ENCODE results near the gene LITAFD. TPM values are rescaled to one million over a fixed set of nuclear protein-coding genes. Genes with fewer than 3 reads are reported as not detected.
A peak's percentile ranks its signal among the peaks of the same experiment; 100 is the strongest.

The LITAFD gene
- total and polyA plus RNA-seq, 9 donors: not detected

- Histone ChIP-seq H3K4me3 (no peak overlapping the region), H3K27ac (no peak overlapping the region), H3K9me3 (no peaks in the 10 kb centered on the region), H3K4me1 (ENCODE audit: insufficient read depth) (peaks cover 5% of the 10 kb centered on the region), H3K27me3 (no peaks in the 10 kb centered on the region), H3K36me3 (no peaks in the 10 kb centered on the region)
- no peak for TF ChIP-seq CTCF (IDR thresholded peaks at IDR 0.05)
- no peak for TF ChIP-seq EP300 (IDR thresholded peaks at IDR 0.05)
- no peak for TF ChIP-seq POLR2A (IDR thresholded peaks at IDR 0.05)
- 94 to 96% (median 95%) methylated on average over 7 of the region's 7 CpGs for WGBS, 3 donors
- intact Hi-C loops (cut with DNase I): no loop called here
- DNase-seq: no peak
These were observed 43.3 kb downstream of the LITAFD start for GRCh38 chr16:8925455-8925854.

DNA sequence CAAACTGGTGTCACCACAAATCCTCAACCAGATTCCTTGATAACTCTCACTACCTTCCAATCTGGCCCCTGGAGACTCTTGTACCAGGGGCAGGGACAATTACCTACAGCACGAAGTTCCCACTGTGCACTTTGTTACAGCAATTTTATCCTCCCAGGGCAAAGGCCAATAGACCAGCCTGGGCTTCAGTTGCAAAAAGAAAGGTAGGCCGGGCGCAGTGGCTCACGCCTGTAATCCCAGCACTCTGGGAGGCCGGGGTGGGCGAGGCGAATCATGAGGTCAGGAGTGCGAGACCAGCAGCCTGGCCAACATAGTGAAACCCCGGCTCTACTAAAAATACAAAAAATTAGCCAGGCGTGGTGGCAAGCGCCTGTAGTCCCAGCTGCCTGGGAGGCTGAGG, 44.7 kb downstream of the LITAFD start:
- no peaks in the 10 kb centered on the region for H3K36me3 ChIP-seq
- 94 to 98% (median 95%) methylated on average over 11 of the region's 11 CpGs for WGBS, 3 donors

GRCh38 chr16:8928467-8928957, 46.4 kb downstream of the LITAFD start:
- H3K4me3 ChIP-seq: no peak overlapping the region
- DNase-seq: peak in 3 of 5 donors; percentile 34 to 39 (median 36)
- WGBS, 3 donors: 67 to 74% (median 74%) methylated on average over 10 of the region's 10 CpGs
- H3K27me3 ChIP-seq: no peaks in the 10 kb centered on the region
- no peaks in the 10 kb centered on the region for H3K36me3 ChIP-seq
- intact Hi-C loops (cut with DNase I): no loop called here
- no peaks in the 10 kb centered on the region for H3K9me3 ChIP-seq
- H3K27ac ChIP-seq: no peak overlapping the region
- no peak for TF ChIP-seq CTCF (IDR thresholded peaks at IDR 0.05)
- no peak for TF ChIP-seq POLR2A (IDR thresholded peaks at IDR 0.05)
- TF ChIP-seq EP300 (IDR thresholded peaks at IDR 0.05): no peak
- H3K4me1 ChIP-seq (ENCODE audit: insufficient read depth): peaks cover 5% of the 10 kb centered on the region

More for the DNA sequence above, 44.7 kb downstream of the LITAFD start:
- no peak overlapping the region for H3K4me3 ChIP-seq
- H3K4me1 ChIP-seq (ENCODE audit: insufficient read depth): peaks cover 5% of the 10 kb centered on the region
- H3K27me3 ChIP-seq: no peaks in the 10 kb centered on the region
- no peak for TF ChIP-seq POLR2A (IDR thresholded peaks at IDR 0.05)
- no peak for TF ChIP-seq CTCF (IDR thresholded peaks at IDR 0.05)
- TF ChIP-seq EP300 (IDR thresholded peaks at IDR 0.05): no peak
- no peaks in the 10 kb centered on the region for H3K9me3 ChIP-seq
- intact Hi-C loops (cut with DNase I): no loop called here
- H3K27ac ChIP-seq: no peak overlapping the region
- DNase-seq: no peak

DNA sequence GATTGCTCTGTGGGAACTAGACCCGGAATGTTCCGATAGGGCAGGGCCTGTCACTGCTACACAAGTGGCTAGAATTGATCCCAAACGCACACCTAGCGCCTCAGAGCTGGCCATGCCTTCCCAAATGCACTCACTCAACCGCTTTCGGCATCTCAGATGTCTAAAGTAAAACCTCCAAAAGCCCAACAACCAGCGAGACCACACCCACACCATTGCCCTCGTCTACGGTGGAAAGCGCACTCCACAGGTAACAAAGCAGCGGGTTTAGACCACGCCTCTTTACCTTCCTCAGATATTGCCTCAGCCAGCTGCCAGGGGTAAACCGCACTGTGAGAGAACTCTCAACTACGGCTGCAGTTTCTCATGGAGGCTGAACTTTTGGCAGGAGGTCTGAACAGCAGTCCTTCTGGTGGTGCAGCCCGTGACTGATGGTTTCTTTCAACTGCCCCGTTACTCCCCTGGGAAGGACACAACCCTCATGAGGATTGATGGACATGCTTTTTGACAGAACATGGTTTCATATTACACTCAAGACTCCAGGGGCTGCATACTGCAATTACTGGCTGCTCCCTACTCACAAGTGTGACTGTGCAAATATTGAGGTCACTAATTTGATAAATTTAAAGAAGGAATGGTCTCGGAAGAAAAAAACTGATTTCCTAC, 47.1 kb downstream of the LITAFD start:
- TF ChIP-seq POLR2A (IDR thresholded peaks at IDR 0.05): no peak
- TF ChIP-seq CTCF (IDR thresholded peaks at IDR 0.05): no peak
- no peak for TF ChIP-seq EP300 (IDR thresholded peaks at IDR 0.05)

More for the DNA sequence above, 47.1 kb downstream of the LITAFD start:
- Histone ChIP-seq H3K9me3 (no peaks in the 10 kb centered on the region), H3K36me3 (no peaks in the 10 kb centered on the region), H3K27me3 (no peaks in the 10 kb centered on the region), H3K4me1 (ENCODE audit: insufficient read depth) (peaks cover 6% of the 10 kb centered on the region), H3K27ac (no peak overlapping the region), H3K4me3 (no peak overlapping the region)
- DNase-seq: no peak
- 89 to 90% (median 90%) methylated on average over 17 of the region's 17 CpGs for whole genome bisulfite sequencing, 3 donors
- intact Hi-C loops (cut with DNase I): no loop called here
